ENCODE results near the gene SMAP1.

SMAP1 gene

DNA sequence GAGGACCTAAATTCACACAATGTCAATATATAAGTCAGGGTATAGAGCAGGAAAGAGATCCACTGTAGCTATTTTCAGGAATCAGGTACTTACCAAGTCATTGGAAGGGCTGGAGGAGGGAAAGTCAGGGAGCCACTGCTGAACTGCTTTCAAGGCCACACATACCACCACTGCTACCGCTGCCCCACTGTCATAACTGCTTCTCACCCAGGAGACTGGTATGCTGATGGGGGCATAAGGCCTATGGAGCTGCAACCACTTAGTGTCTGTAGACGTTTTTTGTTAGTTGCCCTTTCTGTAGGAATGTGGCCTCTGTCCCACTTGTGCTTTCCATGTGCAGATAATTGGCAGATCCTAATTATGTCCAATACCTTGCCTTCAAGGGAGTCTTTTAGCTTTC is 5.4 kb downstream of the SMAP1 start:
- H3K4me3 ChIP-seq (ENCODE audit: low read depth, low read length): no peak overlapping the region
- ChIA-PET CTCF (interaction anchor here (0.7 to 2.7 kb wide), 5 partner anchors 13 to 362 kb away, joined by 3 to 24 read pairs (median 3); no protein-coding TSS in a partner anchor), POLR2A (no interaction called here)
- TF ChIP-seq, protein P1, sequence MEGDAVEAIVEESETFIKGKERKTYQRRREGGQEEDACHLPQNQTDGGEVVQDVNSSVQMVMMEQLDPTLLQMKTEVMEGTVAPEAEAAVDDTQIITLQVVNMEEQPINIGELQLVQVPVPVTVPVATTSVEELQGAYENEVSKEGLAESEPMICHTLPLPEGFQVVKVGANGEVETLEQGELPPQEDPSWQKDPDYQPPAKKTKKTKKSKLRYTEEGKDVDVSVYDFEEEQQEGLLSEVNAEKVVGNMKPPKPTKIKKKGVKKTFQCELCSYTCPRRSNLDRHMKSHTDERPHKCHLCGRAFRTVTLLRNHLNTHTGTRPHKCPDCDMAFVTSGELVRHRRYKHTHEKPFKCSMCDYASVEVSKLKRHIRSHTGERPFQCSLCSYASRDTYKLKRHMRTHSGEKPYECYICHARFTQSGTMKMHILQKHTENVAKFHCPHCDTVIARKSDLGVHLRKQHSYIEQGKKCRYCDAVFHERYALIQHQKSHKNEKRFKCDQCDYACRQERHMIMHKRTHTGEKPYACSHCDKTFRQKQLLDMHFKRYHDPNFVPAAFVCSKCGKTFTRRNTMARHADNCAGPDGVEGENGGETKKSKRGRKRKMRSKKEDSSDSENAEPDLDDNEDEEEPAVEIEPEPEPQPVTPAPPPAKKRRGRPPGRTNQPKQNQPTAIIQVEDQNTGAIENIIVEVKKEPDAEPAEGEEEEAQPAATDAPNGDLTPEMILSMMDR (IDR thresholded peaks at IDR 0.05; ENCODE audit: insufficient read depth, low read length, missing control alignments): no peak
- DNase-seq (ENCODE audit: low read depth, low spot score): no peak

DNA sequence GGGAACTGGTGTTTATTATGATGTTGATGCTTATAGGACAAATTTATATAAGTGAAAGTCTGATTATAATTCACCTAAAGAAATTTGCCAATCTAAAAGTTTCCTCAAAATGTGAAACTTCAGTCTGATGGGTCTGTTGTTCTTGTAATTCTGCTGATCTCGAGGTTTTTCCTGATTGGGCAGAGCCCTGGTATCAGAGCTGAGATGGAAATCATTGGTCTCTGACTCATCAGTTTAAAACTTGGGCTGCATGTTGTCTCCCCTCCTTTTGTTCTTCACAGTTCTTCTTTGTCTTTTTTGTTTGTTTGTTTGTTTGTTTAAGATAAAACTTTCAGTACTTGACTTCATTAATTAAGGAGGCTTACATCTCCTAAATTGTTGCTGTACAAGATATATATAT is 5.9 kb downstream of the SMAP1 start:
- POLR2A ChIA-PET: no interaction called here

DNA sequence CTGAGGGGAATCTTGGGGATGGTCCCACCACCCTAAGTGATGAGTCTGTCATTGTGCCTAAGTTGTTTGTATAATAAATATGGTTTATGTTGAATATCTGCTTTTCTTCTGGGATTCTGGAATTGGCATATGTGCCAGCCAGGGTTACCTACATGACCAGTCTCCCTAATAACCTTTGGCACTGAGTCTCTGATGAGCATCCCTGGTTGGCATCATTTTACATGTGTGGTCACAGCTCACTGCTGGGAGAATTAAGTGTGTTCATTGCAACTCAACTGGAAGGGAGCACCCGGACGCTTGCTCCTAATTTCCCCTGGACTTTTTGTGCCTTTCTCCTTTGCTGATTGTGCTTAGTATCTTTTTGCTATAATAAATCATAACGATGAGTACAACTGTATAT is 8.1 kb downstream of the SMAP1 start:
- TF ChIP-seq, protein P1 (IDR thresholded peaks at IDR 0.05; ENCODE audit: insufficient read depth, low read length, missing control alignments): no peak
- ChIA-PET CTCF (no interaction called here), POLR2A (no interaction called here)
- H3K4me3 ChIP-seq (ENCODE audit: low read depth, low read length): no peak overlapping the region
- DNase-seq (ENCODE audit: low read depth, low spot score): no peak

More for the DNA sequence above, 5.9 kb downstream of the SMAP1 start:
- TF ChIP-seq, protein P1 (IDR thresholded peaks at IDR 0.05; ENCODE audit: insufficient read depth, low read length, missing control alignments): no peak
- DNase-seq (ENCODE audit: low read depth, low spot score): no peak
- no peak overlapping the region for H3K4me3 ChIP-seq (ENCODE audit: low read depth, low read length)
- CTCF ChIA-PET: interaction anchor here (0.7 to 2.7 kb wide), 5 partner anchors 12 to 363 kb away, joined by 3 to 24 read pairs (median 3); no protein-coding TSS in a partner anchor

DNA sequence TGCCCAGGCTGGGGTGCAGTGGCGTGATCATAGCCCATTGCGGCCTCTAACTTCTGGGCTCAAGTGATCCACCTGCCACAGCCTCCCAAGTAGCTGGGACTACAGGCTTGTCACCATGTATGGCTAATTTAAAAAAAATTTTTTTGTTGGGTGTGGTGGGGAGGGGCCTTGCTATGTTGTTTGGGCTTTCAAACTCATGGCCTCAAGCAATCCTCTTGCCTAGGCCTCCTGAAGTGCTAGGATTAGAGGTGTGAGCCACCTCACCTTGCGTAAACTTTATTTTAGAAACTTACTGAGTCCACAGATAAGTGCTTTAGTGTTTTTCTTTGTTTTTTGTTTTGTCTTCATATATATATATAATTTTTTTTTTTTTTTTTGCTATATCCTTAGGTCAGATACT is 9.1 kb downstream of the SMAP1 start:
- POLR2A ChIA-PET: no interaction called here
- CTCF ChIA-PET: interaction anchor here (1.0 to 2.1 kb wide), 2 partner anchors 9 to 130 kb away, joined by 4 to 10 read pairs; partner anchors contain the start of gene SMAP1
- DNase-seq (ENCODE audit: low read depth, low spot score): no peak
- no peak overlapping the region for H3K4me3 ChIP-seq (ENCODE audit: low read depth, low read length)
- TF ChIP-seq, protein P1 (IDR thresholded peaks at IDR 0.05; ENCODE audit: insufficient read depth, low read length, missing control alignments): no peak

DNA sequence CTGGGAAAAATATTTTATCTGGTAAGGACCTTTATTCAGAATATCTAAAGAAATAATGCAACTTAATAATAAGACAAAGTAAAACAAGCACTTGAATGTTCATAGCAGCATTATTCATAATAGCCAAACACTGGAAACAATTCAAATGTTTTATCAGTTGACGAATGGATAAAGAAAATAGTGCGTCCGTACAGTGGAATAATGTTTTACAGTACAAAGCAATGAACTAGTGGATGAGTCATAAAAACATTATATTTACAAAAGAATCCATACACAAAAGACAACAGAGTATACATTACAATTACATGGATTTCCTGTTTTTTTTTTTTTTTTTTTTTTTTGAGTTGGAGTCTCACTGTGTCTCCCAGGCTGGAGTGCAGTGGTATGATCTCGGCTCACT is 12.7 kb downstream of the SMAP1 start:
- no peak for DNase-seq (ENCODE audit: low read depth, low spot score)
- ChIA-PET POLR2A (no interaction called here), CTCF (interaction anchor here (1.1 to 1.5 kb wide), 4 partner anchors 8 to 309 kb away, joined by 3 to 5 read pairs (median 4); no protein-coding TSS in a partner anchor)
- TF ChIP-seq, protein P1 (IDR thresholded peaks at IDR 0.05; ENCODE audit: insufficient read depth, low read length, missing control alignments): no peak
- H3K4me3 ChIP-seq (ENCODE audit: low read depth, low read length): no peak overlapping the region

DNA sequence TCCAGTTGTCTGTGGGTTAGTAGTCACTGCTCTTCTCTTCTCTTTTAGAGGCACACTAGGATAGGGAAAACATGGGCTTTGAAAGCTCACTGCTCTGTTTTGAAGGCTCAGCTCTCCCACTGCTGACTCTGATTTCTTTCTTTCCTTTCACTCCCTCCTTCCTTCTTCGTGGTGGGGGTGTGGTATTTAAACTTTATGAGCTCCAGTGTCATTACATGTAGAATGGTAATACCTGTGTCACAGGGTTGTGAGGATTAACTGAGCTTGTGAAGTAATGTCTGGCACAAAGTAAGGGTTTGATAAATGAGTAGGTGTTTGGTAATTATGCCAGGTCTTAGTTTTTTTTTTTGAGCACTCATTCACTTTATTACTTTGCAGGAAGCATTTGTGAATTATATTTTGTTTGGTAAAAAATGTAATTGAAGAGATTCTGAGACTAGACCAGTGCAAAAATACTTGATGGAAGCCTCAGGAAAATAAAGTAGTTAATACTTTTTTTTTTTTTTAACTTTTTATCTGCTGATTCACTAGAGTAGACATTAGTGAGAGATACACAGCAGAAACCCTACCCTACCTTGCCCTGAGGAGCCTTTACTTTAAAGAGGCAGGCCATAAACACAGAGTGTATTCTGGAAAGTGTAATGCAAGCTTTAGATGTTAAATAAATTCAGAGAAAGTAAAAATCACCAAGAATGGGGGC is 17.3 kb downstream of the SMAP1 start:
- CTCF ChIA-PET: interaction anchor here (0.7 to 3.8 kb wide), 16 partner anchors 10 to 375 kb away, joined by 3 to 24 read pairs (median 5); partner anchors contain the start of gene SMAP1
- H3K4me3 ChIP-seq (ENCODE audit: low read depth, low read length): no peak overlapping the region
- no peak for DNase-seq (ENCODE audit: low read depth, low spot score)
- TF ChIP-seq, protein P1 (IDR thresholded peaks at IDR 0.05; ENCODE audit: insufficient read depth, low read length, missing control alignments): no peak
- POLR2A ChIA-PET: no interaction called here

All from AG04449 (cell line).